Psoas muscle (tissue), 8 donors: ENCODE measurements around the gene FH. TPM values are rescaled to one million over a fixed set of nuclear protein-coding genes. Genes with fewer than 3 reads are reported as not detected.

Experiments
- ATAC-seq, 4 donors: fragments of 200-7000 bp; cut with Tn5 transposase; one replicate each; pipeline ENCODE4 v1.9.1; 2020; ENCODE audit warnings: moderate library complexity in 3 of 4, mild to moderate bottlenecking in 2 of 4
- DNase-seq, 2 donors: peaks; one replicate each; pipeline ENCODE4 v3.0.0-alpha.2; 2020
- H3K27ac ChIP-seq: fragments of 200-600 bp; one replicate; pipeline ENCODE4 v1.8.0; 2022
- H3K27me3 ChIP-seq, 3 donors: fragments of 200-600 bp in 1 of 3; one replicate each; pipeline versions ENCODE4 v1.6.1 to v1.8.0; 2013 to 2022; ENCODE audit warnings: low read length in 2 of 3, mild to moderate bottlenecking in 2 of 3, moderate library complexity in 1 of 3; ENCODE audit not compliant: insufficient read depth in 3 of 3
- H3K36me3 ChIP-seq, 2 donors: fragments of 200-600 bp in 1 of 2; one replicate each; pipeline versions ENCODE4 v1.6.1 to v1.8.0; 2013 to 2022; ENCODE audit warnings: low read depth in 1 of 2, mild to moderate bottlenecking in 1 of 2, moderate library complexity in 1 of 2; ENCODE audit not compliant: insufficient read depth in 1 of 2
- H3K4me1 ChIP-seq: fragments of 200-600 bp; one replicate; pipeline ENCODE4 v1.8.0; 2022
- H3K4me3 ChIP-seq: fragments of 200-600 bp; one replicate; pipeline ENCODE4 v1.8.0; 2022; ENCODE audit warnings: mild to moderate bottlenecking
- H3K9me3 ChIP-seq: fragments of 200-600 bp; one replicate; pipeline ENCODE4 v1.8.0; 2022
- WGBS, 3 donors: extraction: QIAGEN DNeasy Blood & Tissue Kit; methylation state at CpG; one replicate each; pipeline versions ENCODE4 v1.1.6 to v1.1.7; 2013; 5-methylcytosine and 5-hydroxymethylcytosine counted together
- intact Hi-C, 2 donors: fragments of 100-400 bp; cut with DNase I; formaldehyde crosslinking; loops; one replicate each; pipeline versions ENCODE4 v1.11.0 to v1.14.2; 2022
- polyA plus RNA-seq, 3 donors: library from polyadenylated mRNA; stranded (reverse); fragments of 200-250 nt; gene quantifications; one replicate each; pipeline ENCODE4 v1.2.3, GENCODE V29; 2013
- total RNA-seq, 4 donors: library from RNA; stranded (reverse); fragmentation: NEBNext Ultra II Directional in 2 of 4; extraction: Animal tissue kit (Norgen Biotek cat#: 25700) in 2 of 4; gene quantifications; one replicate each; pipeline versions ENCODE4 v1.2.1 to v1.2.4, GENCODE V29; 2021 to 2023
- TF ChIP-seq, protein P1 (sequence below): fragments of 200-600 bp; IDR thresholded peaks from one replicate; pipeline ENCODE4 v1.8.0; 2022; ENCODE audit warnings: antibody characterized with exemption
- donor health status: healthy with polysubstance abuse.
- donor health status: DM: no; HTN: no; CAD: no; lungs with moderate emphysema.
- donor health status: Bipolar disorder and iron deficiency.
- donor health status: healthy.
- donor health status: DM: yes; HTN: yes; CAD: no.
- donor health status: DM: no; HTN: no; CAD: no.
- donor health status: DM: no; HTN: no; CAD: no.
- donor health status: DM: yes; HTN: yes; CAD: no.

Gene FH
- total and polyA plus RNA-seq, 7 donors = 105 to 164 (median 124) TPM

DNA sequence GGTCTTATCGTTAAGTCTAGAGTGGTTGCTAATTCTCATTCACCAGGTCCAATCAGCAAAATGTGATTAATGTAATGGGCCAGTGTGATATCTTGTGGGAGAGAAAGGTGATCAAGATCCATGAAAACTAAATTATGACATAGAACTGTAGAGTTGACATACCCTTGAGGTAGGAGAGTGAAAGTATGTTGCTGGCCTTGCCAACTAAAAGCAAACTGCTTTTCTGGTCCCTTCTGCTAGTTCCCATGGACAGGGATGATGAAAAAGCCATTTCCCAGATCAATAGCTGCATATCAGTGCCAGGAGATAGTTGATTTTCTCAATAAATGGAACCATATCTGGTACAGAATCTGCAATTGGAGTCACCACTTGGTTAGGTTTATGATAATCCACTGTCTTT, 65.8 kb downstream of the FH start:
- Histone ChIP-seq H3K36me3 (no peaks in the 10 kb centered on the region), H3K4me1 (no peaks in the 10 kb centered on the region), H3K27ac (no peak overlapping the region), H3K9me3 (no peaks in the 10 kb centered on the region), H3K4me3 (no peak overlapping the region), H3K27me3 (no peaks in the 10 kb centered on the region)
- TF ChIP-seq, protein P1, sequence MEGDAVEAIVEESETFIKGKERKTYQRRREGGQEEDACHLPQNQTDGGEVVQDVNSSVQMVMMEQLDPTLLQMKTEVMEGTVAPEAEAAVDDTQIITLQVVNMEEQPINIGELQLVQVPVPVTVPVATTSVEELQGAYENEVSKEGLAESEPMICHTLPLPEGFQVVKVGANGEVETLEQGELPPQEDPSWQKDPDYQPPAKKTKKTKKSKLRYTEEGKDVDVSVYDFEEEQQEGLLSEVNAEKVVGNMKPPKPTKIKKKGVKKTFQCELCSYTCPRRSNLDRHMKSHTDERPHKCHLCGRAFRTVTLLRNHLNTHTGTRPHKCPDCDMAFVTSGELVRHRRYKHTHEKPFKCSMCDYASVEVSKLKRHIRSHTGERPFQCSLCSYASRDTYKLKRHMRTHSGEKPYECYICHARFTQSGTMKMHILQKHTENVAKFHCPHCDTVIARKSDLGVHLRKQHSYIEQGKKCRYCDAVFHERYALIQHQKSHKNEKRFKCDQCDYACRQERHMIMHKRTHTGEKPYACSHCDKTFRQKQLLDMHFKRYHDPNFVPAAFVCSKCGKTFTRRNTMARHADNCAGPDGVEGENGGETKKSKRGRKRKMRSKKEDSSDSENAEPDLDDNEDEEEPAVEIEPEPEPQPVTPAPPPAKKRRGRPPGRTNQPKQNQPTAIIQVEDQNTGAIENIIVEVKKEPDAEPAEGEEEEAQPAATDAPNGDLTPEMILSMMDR = no peak
- intact Hi-C loops = no loop called here
- ATAC-seq (no peak), DNase-seq (no peak)
- 89 to 95% (median 94%) methylated on average over 1 of the region's 1 CpG for WGBS, 3 donors

DNA sequence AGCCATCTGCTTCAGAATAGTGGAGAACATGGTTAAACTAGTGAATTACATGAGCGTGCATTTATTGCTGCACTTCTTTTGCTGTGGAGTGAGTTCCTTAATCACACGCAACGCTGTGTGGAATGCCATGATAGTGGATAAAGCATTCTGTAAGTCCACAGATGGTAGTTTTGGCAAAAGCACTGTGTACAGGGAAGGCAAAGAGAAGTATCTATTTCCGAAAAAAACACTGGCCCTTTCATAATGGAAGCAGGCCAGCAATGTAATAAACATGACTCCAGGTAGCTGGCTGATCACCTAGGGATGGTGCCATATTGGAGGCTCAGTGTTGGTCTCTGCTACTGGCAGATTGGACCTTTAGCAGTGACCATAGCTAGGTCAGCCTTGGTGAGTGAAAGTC, 67.6 kb downstream of the FH start:
- 56 to 78% (median 77%) methylated on average over 4 of the region's 4 CpGs for WGBS, 3 donors
- ATAC-seq (no peak), DNase-seq (no peak)
- Histone ChIP-seq H3K4me3 (no peak overlapping the region), H3K9me3 (no peaks in the 10 kb centered on the region), H3K36me3 (no peaks in the 10 kb centered on the region), H3K27ac (no peak overlapping the region), H3K27me3 (no peaks in the 10 kb centered on the region), H3K4me1 (no peaks in the 10 kb centered on the region)
- intact Hi-C loops = no loop called here
- TF ChIP-seq, protein P1 = no peak

Other genes starting within 250 kb of the FH start
- gene RGS7, start 162.6 kb downstream of the FH start, total RNA-seq = not detected
- gene RGS7, start 162.6 kb downstream of the FH start, polyA plus RNA-seq = under 1 TPM in 1 of 3 donors, not detected in 2; 0.04 TPM
- under 1 TPM in 2 of 4 donors, not detected in 2; 0.06 to 0.21 TPM for gene KMO, start 12.6 kb upstream of the FH start, total RNA-seq
- under 1 TPM; 0.03 to 0.08 (median 0.04) TPM for gene KMO, start 12.6 kb upstream of the FH start, polyA plus RNA-seq
- 10 to 100 TPM in 1 of 4 donors, 1 to 10 TPM in 3; 3.5 to 10.7 (median 5.4) TPM for gene CHML, start 120.6 kb upstream of the FH start, total RNA-seq
- 1 to 10 TPM; 2.4 to 5.6 (median 4.2) TPM for gene CHML, start 120.6 kb upstream of the FH start, polyA plus RNA-seq
- gene OPN3, start 120.6 kb upstream of the FH start, total RNA-seq = 1 to 10 TPM; 1.7 to 4.7 (median 3.8) TPM
- gene OPN3, start 120.6 kb upstream of the FH start, polyA plus RNA-seq = 1 to 10 TPM; 2.4 to 7.0 (median 5.8) TPM
- not detected for gene WDR64, start 132.5 kb upstream of the FH start, total RNA-seq
- not detected for gene WDR64, start 132.5 kb upstream of the FH start, polyA plus RNA-seq